GM23338 (cell line): ENCODE results near the gene NANOGP8. TPM values are rescaled to one million over a fixed set of nuclear protein-coding genes. Genes with fewer than 3 reads are reported as not detected.

Experiments used
- ATAC-seq: fragments of 200-7000 bp; cut with Tn5 transposase; 3 replicates; pipeline ENCODE4 v1.9.1; 2020
- DNase-seq: peaks from one replicate; pipeline ENCODE4 v3.0.0-alpha.2; 2015; ENCODE audit warnings: low spot score
- H2AFZ ChIP-seq: fragments of 200-600 bp; sonication (generic); 2 replicates; pipeline ENCODE4 v1.8.0; 2016; ENCODE audit warnings: antibody characterized with exemption, mild to moderate bottlenecking, moderate library complexity
- H3F3A ChIP-seq: fragments of 200-600 bp; sonication (generic); replicated peaks from 2 replicates; pipeline ENCODE4 v1.8.0; 2017; ENCODE audit warnings: antibody characterized with exemption, mixed run types, low read depth
- H3K27ac ChIP-seq: fragments of 200-600 bp; sonication (generic); 2 replicates; pipeline ENCODE4 v1.6.1; 2016; ENCODE audit warnings: low read depth
- H3K27me3 ChIP-seq: fragments of 200-600 bp; sonication (generic); 2 replicates; pipeline ENCODE4 v1.8.0; 2016; ENCODE audit warnings: mild to moderate bottlenecking, mixed run types, moderate library complexity; ENCODE audit not compliant: insufficient read depth
- H3K36me3 ChIP-seq: fragments of 200-600 bp; sonication (generic); 2 replicates; pipeline ENCODE4 v1.8.0; 2016; ENCODE audit warnings: mild to moderate bottlenecking; ENCODE audit not compliant: insufficient read depth
- H3K4me1 ChIP-seq: fragments of 200-600 bp; sonication (generic); 2 replicates; pipeline ENCODE4 v1.8.0; 2016; ENCODE audit warnings: mild to moderate bottlenecking, moderate library complexity; ENCODE audit not compliant: insufficient read depth
- H3K4me2 ChIP-seq: fragments of 200-600 bp; sonication (generic); 2 replicates; pipeline ENCODE4 v1.7.1; 2017; ENCODE audit warnings: mixed run types
- H3K4me3 ChIP-seq: fragments of 200-600 bp; sonication (generic); 2 replicates; pipeline ENCODE4 v1.6.1; 2016; ENCODE audit warnings: mixed run types
- H3K79me2 ChIP-seq: fragments of 200-600 bp; sonication (generic); replicated peaks from 2 replicates; pipeline ENCODE4 v1.8.0; 2017; ENCODE audit warnings: mild to moderate bottlenecking; ENCODE audit not compliant: insufficient read depth
- H3K9me2 ChIP-seq: fragments of 200-600 bp; sonication (generic); 2 replicates; pipeline ENCODE4 v1.8.0; 2017; ENCODE audit not compliant: insufficient read depth
- H4K20me1 ChIP-seq: fragments of 200-600 bp; sonication (generic); replicated peaks from 2 replicates; pipeline ENCODE4 v1.8.0; 2017; ENCODE audit warnings: mild to moderate bottlenecking; ENCODE audit not compliant: insufficient read depth
- H3K27ac Mint-ChIP-seq: 2 replicates; pipeline ENCODE4 v1.8.0; 2020; ENCODE audit warnings: inconsistent platforms, mild to moderate bottlenecking, moderate library complexity, mixed read lengths
- H3K27me3 Mint-ChIP-seq: 3 replicates; pipeline ENCODE4 v1.8.0; 2022; ENCODE audit warnings: low read depth, mild to moderate bottlenecking, moderate library complexity, mixed read lengths, inconsistent platforms; ENCODE audit not compliant: insufficient read depth, poor library complexity
- H3K36me3 Mint-ChIP-seq: 3 replicates; pipeline ENCODE4 v1.8.0; 2021; ENCODE audit warnings: low read depth, mild to moderate bottlenecking, inconsistent platforms, moderate library complexity, mixed read lengths
- H3K4me1 Mint-ChIP-seq: 3 replicates; pipeline ENCODE4 v1.8.0; 2020; ENCODE audit warnings: mild to moderate bottlenecking, inconsistent platforms, mixed read lengths
- H3K4me3 Mint-ChIP-seq: 3 replicates; pipeline ENCODE4 v1.8.0; 2021; ENCODE audit warnings: moderate library complexity, mild to moderate bottlenecking, inconsistent platforms, mixed read lengths
- H3K9me3 Mint-ChIP-seq: 3 replicates; pipeline ENCODE4 v1.8.0; 2020; ENCODE audit warnings: moderate library complexity, mild to moderate bottlenecking, inconsistent platforms, mixed read lengths
- CREB1 ChIP-seq: fragments of 250-450 bp; sonication (Bioruptor Pico); IDR thresholded peaks from 2 replicates; pipeline ENCODE4 v1.5.0; 2020; ENCODE audit warnings: low read depth, mild to moderate bottlenecking, moderate library complexity
- EZH2 ChIP-seq: fragments of 200-600 bp; sonication (generic); IDR thresholded peaks from one replicate; pipeline ENCODE4 v1.8.0; 2017; ENCODE audit warnings: antibody characterized with exemption, mild to moderate bottlenecking, low read depth; ENCODE audit not compliant: unreplicated experiment
- EZH2phosphoT487 ChIP-seq: fragments of 200-600 bp; sonication (generic); IDR thresholded peaks from one replicate; pipeline ENCODE4 v1.8.1; 2018; ENCODE audit warnings: antibody characterized with exemption; ENCODE audit not compliant: unreplicated experiment
- JUNB ChIP-seq: IDR thresholded peaks from one replicate; pipeline ENCODE4 v1.6.1; 2016; ENCODE audit warnings: antibody characterized with exemption; ENCODE audit not compliant: unreplicated experiment
- NANOG ChIP-seq: IDR thresholded peaks from 2 replicates; pipeline ENCODE4 v1.6.1; 2016; ENCODE audit warnings: antibody characterized with exemption, borderline replicate concordance
- POLR2AphosphoS5 ChIP-seq: IDR thresholded peaks from 2 replicates; pipeline ENCODE4 v1.6.1; 2016; ENCODE audit warnings: antibody characterized with exemption, low read depth
- STAT1 ChIP-seq: IDR thresholded peaks from one replicate; pipeline ENCODE4 v1.6.1; 2016; ENCODE audit warnings: antibody characterized with exemption; ENCODE audit not compliant: unreplicated experiment
- ZNF114 ChIP-seq: fragments of 250-450 bp; sonication (Bioruptor Pico); IDR thresholded peaks from 2 replicates; pipeline ENCODE4 v1.5.0; 2020; ENCODE audit warnings: mild to moderate bottlenecking, moderate library complexity
- ZNF331 ChIP-seq: fragments of 250-450 bp; sonication (Bioruptor Pico); IDR thresholded peaks from 2 replicates; pipeline ENCODE4 v1.5.0; 2020; ENCODE audit warnings: low read depth, mild to moderate bottlenecking, moderate library complexity
- polyA plus RNA-seq: library from polyadenylated mRNA; unstranded; fragments of >200 nt; fragmentation: Nextera tagmentation; extraction: Ambion mirVana; gene quantifications from 2 replicates; pipeline ENCODE4 v1.2.1, GENCODE V29; 2016
- total RNA-seq: library from RNA; depleted of rRNA; stranded (reverse); fragments of >200 nt; shearing (Covaris generic); gene quantifications from 2 replicates; pipeline ENCODE4 v1.2.3, GENCODE V29; 2014
- TF ChIP-seq, protein P1 (sequence below): fragments of 250-450 bp; sonication (Bioruptor Pico); IDR thresholded peaks from 2 replicates; pipeline ENCODE4 v1.5.0; 2020; ENCODE audit warnings: mild to moderate bottlenecking, moderate library complexity
- TF ChIP-seq, protein P2 (sequence below): IDR thresholded peaks from 2 replicates; pipeline ENCODE4 v1.6.1; 2016; ENCODE audit warnings: antibody characterized with exemption
- TF ChIP-seq, protein P3 (sequence below): IDR thresholded peaks from one replicate; pipeline ENCODE4 v1.6.1; 2018; ENCODE audit warnings: antibody characterized with exemption; ENCODE audit not compliant: unreplicated experiment
- TF ChIP-seq, protein P4 (sequence below), 2 experiments: fragments of 200-600 bp in 1 of 2; sonication (generic) in 1 of 2; conservative IDR thresholded peaks; 2 replicates each; pipeline versions ENCODE4 v1.5.1 to v1.6.1; 2016 to 2017; ENCODE audit warnings: antibody characterized with exemption in 2 of 2, low read depth in 2 of 2, mild to moderate bottlenecking in 2 of 2, moderate library complexity in 1 of 2

Gene NANOGP8
- total and polyA plus RNA-seq, 2 experiments from 2014 or later, result 8.5 to 53.4 TPM

DNA sequence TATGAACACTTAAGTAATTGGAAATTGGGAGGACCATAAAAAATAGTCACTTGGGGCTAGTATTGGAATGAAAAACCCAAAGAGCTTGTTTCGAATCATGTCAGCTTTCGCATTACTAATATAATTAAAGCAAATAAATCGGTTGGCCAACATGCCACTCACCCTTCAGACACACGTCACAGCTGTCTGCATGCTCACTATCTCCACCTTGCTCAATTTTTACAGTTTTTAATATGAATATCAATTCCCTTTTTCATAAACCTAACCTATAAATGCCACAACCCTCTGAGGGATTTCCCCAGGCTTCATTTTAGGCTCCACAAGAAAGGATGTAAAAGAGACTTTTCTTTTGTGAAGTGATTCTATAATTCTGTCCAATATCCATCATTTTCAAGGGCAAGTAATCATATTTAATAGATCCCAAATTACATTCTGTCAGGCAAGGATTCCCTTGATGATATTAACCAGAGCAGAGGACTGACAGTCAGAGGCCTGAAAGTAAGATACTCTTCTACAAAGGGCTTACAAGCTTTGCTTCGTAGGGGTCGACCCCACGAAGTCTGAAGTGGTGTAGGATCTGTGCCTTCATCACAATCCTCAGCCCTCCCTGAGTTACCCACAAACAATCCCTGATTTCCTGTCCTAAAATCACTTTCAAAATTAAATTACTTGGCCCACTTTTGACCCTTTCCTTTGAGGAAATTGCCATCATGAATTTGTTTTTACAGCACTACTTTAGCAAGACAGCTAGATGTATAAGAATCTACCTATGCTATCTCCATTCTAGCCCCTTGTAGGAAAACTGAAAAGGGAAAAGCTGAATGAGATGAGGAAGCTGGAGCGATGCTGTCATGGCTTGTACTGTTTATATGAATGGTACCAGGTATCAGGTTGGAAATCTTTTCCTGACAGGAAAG, 44.5 kb downstream of the NANOGP8 start:
- H3K4me1 Mint-ChIP-seq, result peaks cover 29% of the 10 kb centered on the region
- H4K20me1 ChIP-seq, result no peaks in the 10 kb centered on the region
- H3K27ac ChIP-seq, result peak overlapping the region; percentile 46
- no peaks in the 10 kb centered on the region for H3K27me3 ChIP-seq
- peaks cover 5% of the 10 kb centered on the region for H3F3A ChIP-seq
- no peak overlapping the region for H3K4me2 ChIP-seq
- H2AFZ ChIP-seq, result no peak overlapping the region
- H3K4me1 ChIP-seq, result peaks cover 25% of the 10 kb centered on the region
- H3K27ac Mint-ChIP-seq, result peak overlapping the region; percentile 3
- ATAC-seq (no peak), DNase-seq (no peak)
- no peaks in the 10 kb centered on the region for H3K36me3 ChIP-seq
- no peaks in the 10 kb centered on the region for H3K9me3 Mint-ChIP-seq
- TF ChIP-seq, protein P1, sequence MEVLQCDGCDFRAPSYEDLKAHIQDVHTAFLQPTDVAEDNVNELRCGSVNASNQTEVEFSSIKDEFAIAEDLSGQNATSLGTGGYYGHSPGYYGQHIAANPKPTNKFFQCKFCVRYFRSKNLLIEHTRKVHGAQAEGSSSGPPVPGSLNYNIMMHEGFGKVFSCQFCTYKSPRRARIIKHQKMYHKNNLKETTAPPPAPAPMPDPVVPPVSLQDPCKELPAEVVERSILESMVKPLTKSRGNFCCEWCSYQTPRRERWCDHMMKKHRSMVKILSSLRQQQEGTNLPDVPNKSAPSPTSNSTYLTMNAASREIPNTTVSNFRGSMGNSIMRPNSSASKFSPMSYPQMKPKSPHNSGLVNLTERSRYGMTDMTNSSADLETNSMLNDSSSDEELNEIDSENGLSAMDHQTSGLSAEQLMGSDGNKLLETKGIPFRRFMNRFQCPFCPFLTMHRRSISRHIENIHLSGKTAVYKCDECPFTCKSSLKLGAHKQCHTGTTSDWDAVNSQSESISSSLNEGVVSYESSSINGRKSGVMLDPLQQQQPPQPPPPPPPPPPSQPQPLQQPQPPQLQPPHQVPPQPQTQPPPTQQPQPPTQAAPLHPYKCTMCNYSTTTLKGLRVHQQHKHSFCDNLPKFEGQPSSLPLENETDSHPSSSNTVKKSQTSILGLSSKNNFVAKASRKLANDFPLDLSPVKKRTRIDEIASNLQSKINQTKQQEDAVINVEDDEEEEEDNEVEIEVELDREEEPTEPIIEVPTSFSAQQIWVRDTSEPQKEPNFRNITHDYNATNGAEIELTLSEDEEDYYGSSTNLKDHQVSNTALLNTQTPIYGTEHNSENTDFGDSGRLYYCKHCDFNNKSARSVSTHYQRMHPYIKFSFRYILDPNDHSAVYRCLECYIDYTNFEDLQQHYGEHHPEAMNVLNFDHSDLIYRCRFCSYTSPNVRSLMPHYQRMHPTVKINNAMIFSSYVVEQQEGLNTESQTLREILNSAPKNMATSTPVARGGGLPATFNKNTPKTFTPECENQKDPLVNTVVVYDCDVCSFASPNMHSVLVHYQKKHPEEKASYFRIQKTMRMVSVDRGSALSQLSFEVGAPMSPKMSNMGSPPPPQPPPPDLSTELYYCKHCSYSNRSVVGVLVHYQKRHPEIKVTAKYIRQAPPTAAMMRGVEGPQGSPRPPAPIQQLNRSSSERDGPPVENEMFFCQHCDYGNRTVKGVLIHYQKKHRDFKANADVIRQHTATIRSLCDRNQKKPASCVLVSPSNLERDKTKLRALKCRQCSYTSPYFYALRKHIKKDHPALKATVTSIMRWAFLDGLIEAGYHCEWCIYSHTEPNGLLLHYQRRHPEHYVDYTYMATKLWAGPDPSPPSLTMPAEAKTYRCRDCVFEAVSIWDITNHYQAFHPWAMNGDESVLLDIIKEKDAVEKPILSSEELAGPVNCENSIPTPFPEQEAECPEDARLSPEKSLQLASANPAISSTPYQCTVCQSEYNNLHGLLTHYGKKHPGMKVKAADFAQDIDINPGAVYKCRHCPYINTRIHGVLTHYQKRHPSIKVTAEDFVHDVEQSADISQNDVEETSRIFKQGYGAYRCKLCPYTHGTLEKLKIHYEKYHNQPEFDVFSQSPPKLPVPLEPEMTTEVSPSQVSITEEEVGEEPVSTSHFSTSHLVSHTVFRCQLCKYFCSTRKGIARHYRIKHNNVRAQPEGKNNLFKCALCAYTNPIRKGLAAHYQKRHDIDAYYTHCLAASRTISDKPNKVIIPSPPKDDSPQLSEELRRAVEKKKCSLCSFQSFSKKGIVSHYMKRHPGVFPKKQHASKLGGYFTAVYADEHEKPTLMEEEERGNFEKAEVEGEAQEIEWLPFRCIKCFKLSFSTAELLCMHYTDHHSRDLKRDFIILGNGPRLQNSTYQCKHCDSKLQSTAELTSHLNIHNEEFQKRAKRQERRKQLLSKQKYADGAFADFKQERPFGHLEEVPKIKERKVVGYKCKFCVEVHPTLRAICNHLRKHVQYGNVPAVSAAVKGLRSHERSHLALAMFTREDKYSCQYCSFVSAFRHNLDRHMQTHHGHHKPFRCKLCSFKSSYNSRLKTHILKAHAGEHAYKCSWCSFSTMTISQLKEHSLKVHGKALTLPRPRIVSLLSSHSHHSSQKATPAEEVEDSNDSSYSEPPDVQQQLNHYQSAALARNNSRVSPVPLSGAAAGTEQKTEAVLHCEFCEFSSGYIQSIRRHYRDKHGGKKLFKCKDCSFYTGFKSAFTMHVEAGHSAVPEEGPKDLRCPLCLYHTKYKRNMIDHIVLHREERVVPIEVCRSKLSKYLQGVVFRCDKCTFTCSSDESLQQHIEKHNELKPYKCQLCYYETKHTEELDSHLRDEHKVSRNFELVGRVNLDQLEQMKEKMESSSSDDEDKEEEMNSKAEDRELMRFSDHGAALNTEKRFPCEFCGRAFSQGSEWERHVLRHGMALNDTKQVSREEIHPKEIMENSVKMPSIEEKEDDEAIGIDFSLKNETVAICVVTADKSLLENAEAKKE (CRISPR knock-in tag), result no peak
- TF ChIP-seq NANOG (no peak), EZH2 (no peak), ZNF331 (CRISPR knock-in tag) (no peak), ZNF114 (CRISPR knock-in tag) (no peak), EZH2phosphoT487 (no peak), POLR2AphosphoS5 (no peak), STAT1 (no peak), CREB1 (no peak), JUNB (no peak)
- TF ChIP-seq, protein P2, sequence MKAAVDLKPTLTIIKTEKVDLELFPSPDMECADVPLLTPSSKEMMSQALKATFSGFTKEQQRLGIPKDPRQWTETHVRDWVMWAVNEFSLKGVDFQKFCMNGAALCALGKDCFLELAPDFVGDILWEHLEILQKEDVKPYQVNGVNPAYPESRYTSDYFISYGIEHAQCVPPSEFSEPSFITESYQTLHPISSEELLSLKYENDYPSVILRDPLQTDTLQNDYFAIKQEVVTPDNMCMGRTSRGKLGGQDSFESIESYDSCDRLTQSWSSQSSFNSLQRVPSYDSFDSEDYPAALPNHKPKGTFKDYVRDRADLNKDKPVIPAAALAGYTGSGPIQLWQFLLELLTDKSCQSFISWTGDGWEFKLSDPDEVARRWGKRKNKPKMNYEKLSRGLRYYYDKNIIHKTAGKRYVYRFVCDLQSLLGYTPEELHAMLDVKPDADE, result no peak
- TF ChIP-seq, protein P3, sequence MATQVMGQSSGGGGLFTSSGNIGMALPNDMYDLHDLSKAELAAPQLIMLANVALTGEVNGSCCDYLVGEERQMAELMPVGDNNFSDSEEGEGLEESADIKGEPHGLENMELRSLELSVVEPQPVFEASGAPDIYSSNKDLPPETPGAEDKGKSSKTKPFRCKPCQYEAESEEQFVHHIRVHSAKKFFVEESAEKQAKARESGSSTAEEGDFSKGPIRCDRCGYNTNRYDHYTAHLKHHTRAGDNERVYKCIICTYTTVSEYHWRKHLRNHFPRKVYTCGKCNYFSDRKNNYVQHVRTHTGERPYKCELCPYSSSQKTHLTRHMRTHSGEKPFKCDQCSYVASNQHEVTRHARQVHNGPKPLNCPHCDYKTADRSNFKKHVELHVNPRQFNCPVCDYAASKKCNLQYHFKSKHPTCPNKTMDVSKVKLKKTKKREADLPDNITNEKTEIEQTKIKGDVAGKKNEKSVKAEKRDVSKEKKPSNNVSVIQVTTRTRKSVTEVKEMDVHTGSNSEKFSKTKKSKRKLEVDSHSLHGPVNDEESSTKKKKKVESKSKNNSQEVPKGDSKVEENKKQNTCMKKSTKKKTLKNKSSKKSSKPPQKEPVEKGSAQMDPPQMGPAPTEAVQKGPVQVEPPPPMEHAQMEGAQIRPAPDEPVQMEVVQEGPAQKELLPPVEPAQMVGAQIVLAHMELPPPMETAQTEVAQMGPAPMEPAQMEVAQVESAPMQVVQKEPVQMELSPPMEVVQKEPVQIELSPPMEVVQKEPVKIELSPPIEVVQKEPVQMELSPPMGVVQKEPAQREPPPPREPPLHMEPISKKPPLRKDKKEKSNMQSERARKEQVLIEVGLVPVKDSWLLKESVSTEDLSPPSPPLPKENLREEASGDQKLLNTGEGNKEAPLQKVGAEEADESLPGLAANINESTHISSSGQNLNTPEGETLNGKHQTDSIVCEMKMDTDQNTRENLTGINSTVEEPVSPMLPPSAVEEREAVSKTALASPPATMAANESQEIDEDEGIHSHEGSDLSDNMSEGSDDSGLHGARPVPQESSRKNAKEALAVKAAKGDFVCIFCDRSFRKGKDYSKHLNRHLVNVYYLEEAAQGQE, result no peak
- TF ChIP-seq, protein P4, sequence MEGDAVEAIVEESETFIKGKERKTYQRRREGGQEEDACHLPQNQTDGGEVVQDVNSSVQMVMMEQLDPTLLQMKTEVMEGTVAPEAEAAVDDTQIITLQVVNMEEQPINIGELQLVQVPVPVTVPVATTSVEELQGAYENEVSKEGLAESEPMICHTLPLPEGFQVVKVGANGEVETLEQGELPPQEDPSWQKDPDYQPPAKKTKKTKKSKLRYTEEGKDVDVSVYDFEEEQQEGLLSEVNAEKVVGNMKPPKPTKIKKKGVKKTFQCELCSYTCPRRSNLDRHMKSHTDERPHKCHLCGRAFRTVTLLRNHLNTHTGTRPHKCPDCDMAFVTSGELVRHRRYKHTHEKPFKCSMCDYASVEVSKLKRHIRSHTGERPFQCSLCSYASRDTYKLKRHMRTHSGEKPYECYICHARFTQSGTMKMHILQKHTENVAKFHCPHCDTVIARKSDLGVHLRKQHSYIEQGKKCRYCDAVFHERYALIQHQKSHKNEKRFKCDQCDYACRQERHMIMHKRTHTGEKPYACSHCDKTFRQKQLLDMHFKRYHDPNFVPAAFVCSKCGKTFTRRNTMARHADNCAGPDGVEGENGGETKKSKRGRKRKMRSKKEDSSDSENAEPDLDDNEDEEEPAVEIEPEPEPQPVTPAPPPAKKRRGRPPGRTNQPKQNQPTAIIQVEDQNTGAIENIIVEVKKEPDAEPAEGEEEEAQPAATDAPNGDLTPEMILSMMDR (conservative IDR thresholded peaks at IDR 0.05; ENCODE audit: low read depth in 2 of 2), result no peak
- peaks cover 3% of the 10 kb centered on the region; the same call in 1 of the 3 replicates for H3K36me3 Mint-ChIP-seq
- H3K9me2 ChIP-seq, result no peaks in the 10 kb centered on the region
- no peaks in the 10 kb centered on the region for H3K79me2 ChIP-seq
- no peak overlapping the region for H3K4me3 ChIP-seq
- H3K4me3 Mint-ChIP-seq, result no peak overlapping the region
- peaks cover 6% of the 10 kb centered on the region for H3K27me3 Mint-ChIP-seq
